ENCODE results near the gene CCDC8.
"Not testable (repeated sequence)": the region's sequence is repeated elsewhere in the genome, so short reads cannot be mapped to it uniquely, and the experiment has no call there.

Gene CCDC8

GRCh38 chr19:46420056-46420455 lies 6.7 kb upstream of the CCDC8 start:
- H3K27ac Mint-ChIP-seq = no peak overlapping the region
- no peaks in the 10 kb centered on the region for H3K36me3 Mint-ChIP-seq
- no peaks in the 10 kb centered on the region for H3K4me1 Mint-ChIP-seq
- peaks cover 13% of the 10 kb centered on the region for H3K27me3 Mint-ChIP-seq
- H3K9me3 Mint-ChIP-seq = no peaks in the 10 kb centered on the region
- no peak overlapping the region for H3K4me3 Mint-ChIP-seq
- ATAC-seq (ENCODE audit: low read depth) (no peak), DNase-seq (ENCODE audit: low spot score in 2 of 2) (no peak)

- not testable (repeated sequence) for DNase-seq (ENCODE audit: low spot score in 2 of 2); H3K4me3 Mint-ChIP-seq; H3K4me1 Mint-ChIP-seq; H3K36me3 Mint-ChIP-seq; H3K27ac Mint-ChIP-seq; ATAC-seq (ENCODE audit: low read depth); H3K9me3 Mint-ChIP-seq
- H3K27me3 Mint-ChIP-seq = peaks cover 26% of the 10 kb centered on the region
These were observed 2.7 kb upstream of the CCDC8 start for GRCh38 chr19:46415804-46416709.

GRCh38 chr19:46414899-46415298 lies 1.5 kb upstream of the CCDC8 start:
- H3K27me3 Mint-ChIP-seq = peaks cover 29% of the 10 kb centered on the region
- not testable (repeated sequence) for ATAC-seq (ENCODE audit: low read depth); H3K27ac Mint-ChIP-seq; H3K9me3 Mint-ChIP-seq; DNase-seq (ENCODE audit: low spot score in 2 of 2); H3K36me3 Mint-ChIP-seq; H3K4me1 Mint-ChIP-seq; H3K4me3 Mint-ChIP-seq

DNA sequence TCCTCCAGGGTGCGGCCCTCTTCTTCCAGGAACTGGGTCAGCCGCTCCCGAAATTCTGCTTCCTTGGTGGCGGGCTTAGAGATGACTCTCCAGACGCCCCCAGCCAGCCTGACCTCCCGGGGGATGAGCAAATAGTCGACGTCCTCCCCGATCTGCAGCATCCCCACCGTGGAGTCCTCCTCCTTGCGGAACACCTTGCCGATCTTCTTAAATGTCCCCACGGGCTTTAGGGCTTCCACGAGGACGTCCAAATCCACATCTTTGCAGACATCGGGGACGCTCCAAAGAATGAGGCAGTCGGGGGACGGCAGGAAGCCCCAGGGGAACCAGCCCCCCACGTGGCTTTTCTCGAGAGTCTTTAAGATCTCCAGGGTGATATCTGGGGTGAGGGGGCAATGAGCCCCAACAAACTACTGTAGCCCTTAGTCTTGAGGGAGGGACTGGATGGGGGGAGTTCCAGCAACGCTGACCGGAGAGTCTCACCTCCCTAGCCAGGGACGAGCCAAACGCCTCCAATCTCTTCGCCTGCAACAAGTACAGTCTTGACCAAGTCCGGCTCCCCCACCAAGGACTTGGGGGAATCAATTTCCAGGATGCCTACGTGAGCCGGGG lies 608 bp downstream of the CCDC8 start:
- no peaks in the 10 kb centered on the region for H3K9me3 Mint-ChIP-seq
- DNase-seq (ENCODE audit: low spot score in 2 of 2) = no peak
- no peak overlapping the region for H3K4me3 Mint-ChIP-seq
- ATAC-seq (ENCODE audit: low read depth) = no peak
- H3K36me3 Mint-ChIP-seq = peaks cover 3% of the 10 kb centered on the region
- peaks cover 6% of the 10 kb centered on the region for H3K4me1 Mint-ChIP-seq
- H3K27ac Mint-ChIP-seq = no peak overlapping the region
- peaks cover 37% of the 10 kb centered on the region for H3K27me3 Mint-ChIP-seq

- no peak for ATAC-seq (ENCODE audit: low read depth)
These were observed 1.3 kb downstream of the CCDC8 start for GRCh38 chr19:46411925-46412649.

DNA sequence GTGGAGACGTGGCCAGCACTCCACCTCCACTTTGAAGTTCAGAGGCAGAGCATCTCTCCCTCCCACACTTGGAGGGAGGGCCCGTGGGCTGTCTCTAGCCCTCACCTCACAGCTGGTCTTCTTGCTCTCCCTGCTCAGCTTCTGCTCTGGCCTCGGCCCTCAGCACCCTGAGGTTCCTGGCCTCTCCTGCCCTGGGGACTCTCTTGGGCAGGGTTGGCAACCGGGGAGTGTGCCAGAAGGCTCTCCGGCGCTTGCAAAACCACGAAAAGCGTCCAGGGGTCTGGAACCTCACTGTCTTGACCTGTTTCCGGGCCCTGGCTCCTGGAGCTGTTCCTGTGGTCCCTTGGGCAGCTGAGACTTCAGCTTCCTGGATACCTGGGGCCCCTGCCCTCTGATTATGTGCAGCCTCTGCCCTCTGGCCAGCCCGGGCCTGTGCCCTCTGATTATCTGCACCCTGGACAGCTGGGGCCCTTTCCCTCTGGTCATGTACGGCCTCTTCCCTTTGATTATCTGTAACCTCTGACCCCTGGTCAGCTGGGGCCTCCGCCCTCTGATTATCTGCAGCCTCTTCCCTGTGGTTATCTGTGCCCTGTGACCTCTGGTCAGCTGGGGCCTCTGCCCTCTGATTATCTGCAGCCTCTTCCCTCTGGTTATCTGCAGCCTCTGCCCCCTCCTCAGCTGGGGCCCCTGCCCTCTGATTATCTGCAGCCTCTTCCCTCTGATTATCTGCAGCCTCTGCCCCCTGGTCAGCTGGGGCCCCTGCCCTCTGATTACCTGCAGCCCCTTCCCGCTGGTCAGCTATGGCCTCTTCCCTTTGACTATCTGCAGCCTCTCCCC lies 2.1 kb downstream of the CCDC8 start:
- no peak for DNase-seq (ENCODE audit: low spot score in 2 of 2)
- no peak for ATAC-seq (ENCODE audit: low read depth)
- Mint-ChIP-seq H3K36me3 (peaks cover 3% of the 10 kb centered on the region), H3K4me3 (no peak overlapping the region), H3K27me3 (peaks cover 42% of the 10 kb centered on the region), H3K27ac (no peak overlapping the region), H3K9me3 (no peaks in the 10 kb centered on the region), H3K4me1 (peaks cover 6% of the 10 kb centered on the region)

More at GRCh38 chr19:46411925-46412649, 1.3 kb downstream of the CCDC8 start:
- Mint-ChIP-seq H3K9me3 (no peaks in the 10 kb centered on the region), H3K27me3 (peaks cover 42% of the 10 kb centered on the region), H3K4me1 (peaks cover 6% of the 10 kb centered on the region), H3K27ac (no peak overlapping the region), H3K36me3 (peaks cover 3% of the 10 kb centered on the region), H3K4me3 (no peak overlapping the region)
- DNase-seq (ENCODE audit: low spot score in 2 of 2) = no peak

GRCh38 chr19:46410205-46411087 lies 2.9 kb downstream of the CCDC8 start:
- peaks cover 6% of the 10 kb centered on the region for H3K4me1 Mint-ChIP-seq
- H3K4me3 Mint-ChIP-seq = no peak overlapping the region
- no peak for ATAC-seq (ENCODE audit: low read depth)
- no peak for DNase-seq (ENCODE audit: low spot score in 2 of 2)
- peaks cover 3% of the 10 kb centered on the region for H3K36me3 Mint-ChIP-seq
- peaks cover 41% of the 10 kb centered on the region for H3K27me3 Mint-ChIP-seq
- no peak overlapping the region for H3K27ac Mint-ChIP-seq
- H3K9me3 Mint-ChIP-seq = no peaks in the 10 kb centered on the region

DNA sequence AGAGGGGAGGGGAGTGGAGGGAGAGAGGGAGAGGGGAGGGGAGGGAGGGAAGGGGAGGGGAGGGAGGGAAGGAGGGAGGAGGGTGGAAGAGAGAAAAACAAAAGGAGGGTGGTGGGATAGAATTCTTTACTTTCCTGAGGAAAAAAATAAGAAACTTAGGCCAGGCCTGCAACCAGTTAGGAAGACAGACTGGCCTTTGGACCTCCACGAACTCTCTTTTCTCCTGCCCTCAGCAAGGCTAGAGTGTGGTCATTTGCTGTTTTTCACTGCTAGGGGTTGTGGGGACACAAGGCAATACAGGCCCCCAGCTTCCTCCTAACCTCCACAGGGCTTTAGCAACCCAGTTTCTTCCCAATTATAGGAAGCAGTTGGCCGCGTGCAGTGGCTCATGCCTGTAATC lies 4.2 kb downstream of the CCDC8 start:
- Mint-ChIP-seq H3K4me3 (no peak overlapping the region), H3K36me3 (peaks cover 3% of the 10 kb centered on the region), H3K4me1 (peaks cover 11% of the 10 kb centered on the region), H3K27ac (no peak overlapping the region), H3K27me3 (peaks cover 40% of the 10 kb centered on the region), H3K9me3 (no peaks in the 10 kb centered on the region)
- no peak for DNase-seq (ENCODE audit: low spot score in 2 of 2)
- ATAC-seq (ENCODE audit: low read depth) = no peak

DNA sequence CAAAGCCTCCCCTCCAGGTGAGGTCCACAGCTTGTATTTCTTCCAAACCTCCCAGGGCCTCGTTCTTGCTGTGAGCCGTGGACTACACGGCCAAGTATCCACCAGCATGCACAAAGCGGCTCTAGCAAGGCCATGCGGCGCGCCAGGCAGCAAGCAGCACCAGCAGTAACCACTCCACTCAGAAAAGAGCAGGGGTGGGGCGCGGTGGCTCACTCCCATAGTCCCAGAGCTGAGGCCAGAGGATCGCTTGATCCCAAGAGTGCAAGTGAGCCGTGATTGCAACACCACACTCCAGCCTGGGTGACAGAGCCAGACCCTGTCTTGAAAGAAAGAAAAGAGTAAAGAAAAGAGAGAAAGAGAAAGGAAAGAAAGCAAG lies 4.7 kb downstream of the CCDC8 start:
- no peak overlapping the region for H3K4me3 Mint-ChIP-seq
- H3K27me3 Mint-ChIP-seq = peaks cover 41% of the 10 kb centered on the region
- DNase-seq (ENCODE audit: low spot score in 2 of 2) (no peak), ATAC-seq (ENCODE audit: low read depth) (no peak)
- H3K4me1 Mint-ChIP-seq = peaks cover 14% of the 10 kb centered on the region
- no peaks in the 10 kb centered on the region for H3K9me3 Mint-ChIP-seq
- peaks cover 3% of the 10 kb centered on the region for H3K36me3 Mint-ChIP-seq
- H3K27ac Mint-ChIP-seq = no peak overlapping the region

DNA sequence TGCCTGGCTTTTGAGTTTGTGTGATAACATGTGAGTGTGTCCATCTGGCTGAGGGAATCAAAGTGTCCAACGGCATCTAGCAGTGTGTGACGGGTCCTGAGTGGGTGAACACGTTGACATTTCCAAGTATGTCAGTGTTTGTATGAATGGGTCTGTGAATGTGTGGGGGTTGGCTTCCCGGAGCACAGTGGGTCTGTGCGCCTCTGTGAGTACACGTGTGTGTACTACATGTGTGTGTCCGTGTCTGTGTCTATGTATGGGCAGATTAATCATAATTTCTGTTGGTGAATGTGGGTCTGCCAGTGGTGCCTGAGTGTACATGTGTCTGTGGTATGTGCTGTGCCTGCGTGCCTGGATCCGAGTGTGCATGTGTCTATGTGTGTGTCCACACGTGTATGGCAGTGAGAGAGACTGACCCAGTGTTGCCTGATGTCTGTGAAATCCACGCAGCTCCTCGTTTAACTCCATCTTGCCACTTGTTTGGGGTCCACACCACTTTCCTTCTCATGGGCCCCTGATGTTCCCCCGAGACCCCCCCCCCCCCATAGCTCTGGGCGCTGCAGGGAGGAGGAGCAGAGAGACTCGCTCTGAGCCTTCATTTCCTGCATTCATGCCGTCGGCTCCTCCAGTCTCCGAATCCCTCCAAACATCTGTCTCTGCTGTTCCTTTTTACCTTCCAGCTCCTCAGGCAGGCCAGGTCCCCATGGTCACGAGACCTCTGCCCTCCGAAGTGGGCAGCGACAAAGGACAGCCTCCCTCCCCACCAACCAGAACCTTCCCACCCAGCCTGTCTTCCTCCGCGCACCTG lies 5.3 kb downstream of the CCDC8 start:
- ATAC-seq (ENCODE audit: low read depth) = no peak
- Mint-ChIP-seq H3K27ac (no peak overlapping the region), H3K27me3 (peaks cover 43% of the 10 kb centered on the region), H3K9me3 (no peaks in the 10 kb centered on the region), H3K4me1 (peaks cover 14% of the 10 kb centered on the region), H3K4me3 (no peak overlapping the region), H3K36me3 (peaks cover 3% of the 10 kb centered on the region)
- no peak for DNase-seq (ENCODE audit: low spot score in 2 of 2)

DNA sequence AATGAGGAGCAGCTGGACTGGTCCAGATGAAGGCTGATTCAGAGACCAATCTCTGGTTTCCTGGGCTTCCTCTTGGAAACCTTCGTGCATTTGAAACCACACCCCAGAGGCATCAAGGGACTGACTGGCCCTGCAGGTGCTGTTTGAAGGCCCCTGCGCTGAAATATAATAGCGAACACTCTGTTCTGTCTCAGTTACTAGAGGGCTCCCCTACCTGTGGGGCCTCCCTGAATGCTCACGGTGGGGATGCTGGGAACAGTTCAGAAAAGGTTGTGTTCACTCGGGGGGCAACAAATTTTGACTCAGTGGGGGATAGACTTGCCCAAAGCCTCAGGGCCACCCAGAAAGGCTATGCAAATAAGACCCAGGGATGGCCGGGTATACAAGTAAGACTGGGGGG lies 6.4 kb downstream of the CCDC8 start:
- H3K27ac Mint-ChIP-seq = no peak overlapping the region
- ATAC-seq (ENCODE audit: low read depth) = no peak
- peaks cover 17% of the 10 kb centered on the region for H3K4me1 Mint-ChIP-seq
- H3K4me3 Mint-ChIP-seq = no peak overlapping the region
- H3K27me3 Mint-ChIP-seq = peaks cover 41% of the 10 kb centered on the region
- no peaks in the 10 kb centered on the region for H3K9me3 Mint-ChIP-seq
- no peak for DNase-seq (ENCODE audit: low spot score in 2 of 2)
- H3K36me3 Mint-ChIP-seq = peaks cover 3% of the 10 kb centered on the region

DNA sequence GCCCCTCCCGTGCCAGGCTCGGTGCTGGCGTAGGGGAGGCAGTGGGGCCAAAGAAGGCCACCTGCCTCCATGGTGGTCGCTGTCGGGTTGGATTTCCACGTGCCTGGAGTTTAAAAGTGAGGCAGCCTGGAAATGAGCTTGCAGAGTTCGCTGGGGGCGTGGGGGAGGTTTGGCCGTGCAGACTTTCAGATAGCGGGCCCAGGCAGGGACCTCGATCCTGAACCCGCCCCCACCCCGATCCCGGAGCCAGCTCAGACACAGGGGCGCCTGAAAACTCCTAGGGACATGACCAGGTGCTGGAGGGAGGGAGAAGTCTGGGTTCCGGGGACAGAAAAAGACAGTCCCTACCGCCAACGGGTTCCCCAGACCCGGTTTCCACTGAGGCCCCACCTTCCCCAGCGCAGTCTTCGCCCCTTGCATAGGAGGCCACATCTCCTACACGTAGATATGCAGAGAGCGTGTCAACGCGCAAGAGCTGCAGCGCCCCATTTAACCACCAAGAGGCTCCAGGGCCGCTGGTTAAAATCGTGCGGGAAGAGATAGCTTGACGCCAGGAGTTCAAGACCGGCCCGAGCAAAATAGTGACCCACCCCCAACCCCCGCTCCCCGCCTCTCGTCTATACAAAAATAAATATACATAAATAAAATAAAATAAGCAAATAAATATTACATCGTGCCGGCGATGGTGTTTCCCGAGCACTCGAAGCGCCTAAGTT lies 8.5 kb downstream of the CCDC8 start:
- Mint-ChIP-seq H3K4me1 (peaks cover 18% of the 10 kb centered on the region), H3K4me3 (no peak overlapping the region)
- ATAC-seq (ENCODE audit: low read depth) = no peak

More for the DNA sequence above, 8.5 kb downstream of the CCDC8 start:
- H3K27me3 Mint-ChIP-seq = peaks cover 35% of the 10 kb centered on the region
- no peak for DNase-seq (ENCODE audit: low spot score in 2 of 2)
- no peak overlapping the region for H3K27ac Mint-ChIP-seq
- H3K9me3 Mint-ChIP-seq = no peaks in the 10 kb centered on the region
- H3K36me3 Mint-ChIP-seq = no peaks in the 10 kb centered on the region
